ENCODE results near the gene LDLRAD4. TPM values are rescaled to one million over a fixed set of nuclear protein-coding genes. Genes with fewer than 3 reads are reported as not detected.

LDLRAD4 gene
- total RNA-seq, 1 donor from 2014 or later: 34.1 TPM

GRCh38 chr18:13527256-13527655 is 308.7 kb downstream of the LDLRAD4 start:
- TF ChIP-seq, protein P1, sequence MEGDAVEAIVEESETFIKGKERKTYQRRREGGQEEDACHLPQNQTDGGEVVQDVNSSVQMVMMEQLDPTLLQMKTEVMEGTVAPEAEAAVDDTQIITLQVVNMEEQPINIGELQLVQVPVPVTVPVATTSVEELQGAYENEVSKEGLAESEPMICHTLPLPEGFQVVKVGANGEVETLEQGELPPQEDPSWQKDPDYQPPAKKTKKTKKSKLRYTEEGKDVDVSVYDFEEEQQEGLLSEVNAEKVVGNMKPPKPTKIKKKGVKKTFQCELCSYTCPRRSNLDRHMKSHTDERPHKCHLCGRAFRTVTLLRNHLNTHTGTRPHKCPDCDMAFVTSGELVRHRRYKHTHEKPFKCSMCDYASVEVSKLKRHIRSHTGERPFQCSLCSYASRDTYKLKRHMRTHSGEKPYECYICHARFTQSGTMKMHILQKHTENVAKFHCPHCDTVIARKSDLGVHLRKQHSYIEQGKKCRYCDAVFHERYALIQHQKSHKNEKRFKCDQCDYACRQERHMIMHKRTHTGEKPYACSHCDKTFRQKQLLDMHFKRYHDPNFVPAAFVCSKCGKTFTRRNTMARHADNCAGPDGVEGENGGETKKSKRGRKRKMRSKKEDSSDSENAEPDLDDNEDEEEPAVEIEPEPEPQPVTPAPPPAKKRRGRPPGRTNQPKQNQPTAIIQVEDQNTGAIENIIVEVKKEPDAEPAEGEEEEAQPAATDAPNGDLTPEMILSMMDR (IDR thresholded peaks at IDR 0.05; ENCODE audit: unreplicated experiment): no peak
- Mint-ChIP-seq H3K36me3 (ENCODE audit: low read depth, unreplicated experiment) (no peaks in the 10 kb centered on the region), H3K4me1 (ENCODE audit: unreplicated experiment) (peaks cover 8% of the 10 kb centered on the region), H3K9me3 (ENCODE audit: unreplicated experiment) (no peaks in the 10 kb centered on the region), H3K27ac (ENCODE audit: unreplicated experiment) (no peak overlapping the region), H3K27me3 (ENCODE audit: unreplicated experiment) (no peaks in the 10 kb centered on the region), H3K4me3 (ENCODE audit: unreplicated experiment) (no peak overlapping the region)
- no peak for DNase-seq (ENCODE audit: low spot score)

- H3K4me1 Mint-ChIP-seq (ENCODE audit: unreplicated experiment): peaks cover 8% of the 10 kb centered on the region
- no peak overlapping the region for H3K27ac Mint-ChIP-seq (ENCODE audit: unreplicated experiment)
- H3K4me3 Mint-ChIP-seq (ENCODE audit: unreplicated experiment): no peak overlapping the region
- no peaks in the 10 kb centered on the region for H3K27me3 Mint-ChIP-seq (ENCODE audit: unreplicated experiment)
- no peaks in the 10 kb centered on the region for H3K9me3 Mint-ChIP-seq (ENCODE audit: unreplicated experiment)
- no peaks in the 10 kb centered on the region for H3K36me3 Mint-ChIP-seq (ENCODE audit: low read depth, unreplicated experiment)
- no peak for DNase-seq (ENCODE audit: low spot score)
- TF ChIP-seq, protein P1 (IDR thresholded peaks at IDR 0.05; ENCODE audit: unreplicated experiment): no peak
Measured at GRCh38 chr18:13527730-13528129, 309.2 kb downstream of the LDLRAD4 start.

- no peaks in the 10 kb centered on the region for H3K9me3 Mint-ChIP-seq (ENCODE audit: unreplicated experiment)
- H3K36me3 Mint-ChIP-seq (ENCODE audit: low read depth, unreplicated experiment): no peaks in the 10 kb centered on the region
- no peak overlapping the region for H3K27ac Mint-ChIP-seq (ENCODE audit: unreplicated experiment)
- no peak for DNase-seq (ENCODE audit: low spot score)
- H3K4me1 Mint-ChIP-seq (ENCODE audit: unreplicated experiment): peaks cover 8% of the 10 kb centered on the region
- no peak overlapping the region for H3K4me3 Mint-ChIP-seq (ENCODE audit: unreplicated experiment)
- H3K27me3 Mint-ChIP-seq (ENCODE audit: unreplicated experiment): no peaks in the 10 kb centered on the region
- TF ChIP-seq, protein P1 (IDR thresholded peaks at IDR 0.05; ENCODE audit: unreplicated experiment): no peak
Measured at GRCh38 chr18:13528739-13529392, 310.3 kb downstream of the LDLRAD4 start.

DNA sequence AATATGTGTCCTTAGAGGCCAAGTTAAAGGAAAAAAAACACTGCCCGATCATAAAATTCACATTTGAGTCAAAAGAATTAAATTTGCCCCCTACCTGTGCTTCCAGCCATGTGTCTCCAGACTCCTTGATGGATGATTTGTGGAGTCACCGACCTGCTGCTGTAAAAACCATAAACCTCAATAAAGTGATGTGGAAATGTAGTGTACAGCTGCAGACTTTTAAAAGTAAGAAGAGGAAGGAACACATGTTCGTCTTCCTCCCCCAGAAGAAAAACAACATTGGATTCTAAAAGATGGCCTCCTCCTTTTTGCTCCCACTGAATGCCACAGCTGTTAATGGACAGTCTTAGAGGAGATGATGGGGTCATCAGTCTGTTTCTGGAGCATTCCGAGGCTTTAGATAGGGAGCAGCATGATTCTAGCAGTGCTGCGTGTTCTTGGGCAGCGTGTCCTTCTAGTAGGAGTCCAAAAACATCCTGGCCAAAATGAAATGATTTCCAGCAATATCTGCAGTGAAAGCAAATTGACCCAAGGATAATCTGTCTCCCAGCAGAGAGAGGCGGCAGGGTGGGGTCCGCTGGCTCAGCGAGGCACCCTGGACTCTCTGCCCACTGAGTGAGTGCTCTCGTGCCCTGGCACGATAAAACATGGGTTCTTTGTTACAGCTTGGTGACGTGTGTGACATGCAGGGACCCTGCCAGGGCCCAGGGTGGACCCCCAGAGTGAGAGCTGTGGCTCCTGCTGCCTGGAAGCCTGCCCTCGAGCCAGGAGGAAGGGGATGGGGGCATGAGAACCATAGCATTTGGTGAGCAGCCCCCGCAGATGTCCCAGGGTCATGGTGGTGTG is 311.7 kb downstream of the LDLRAD4 start:
- H3K4me3 Mint-ChIP-seq (ENCODE audit: unreplicated experiment): no peak overlapping the region
- TF ChIP-seq, protein P1 (IDR thresholded peaks at IDR 0.05; ENCODE audit: unreplicated experiment): no peak
- no peak overlapping the region for H3K27ac Mint-ChIP-seq (ENCODE audit: unreplicated experiment)
- no peak for DNase-seq (ENCODE audit: low spot score)
- no peaks in the 10 kb centered on the region for H3K27me3 Mint-ChIP-seq (ENCODE audit: unreplicated experiment)
- H3K36me3 Mint-ChIP-seq (ENCODE audit: low read depth, unreplicated experiment): no peaks in the 10 kb centered on the region
- no peaks in the 10 kb centered on the region for H3K9me3 Mint-ChIP-seq (ENCODE audit: unreplicated experiment)
- H3K4me1 Mint-ChIP-seq (ENCODE audit: unreplicated experiment): peaks cover 8% of the 10 kb centered on the region

GRCh38 chr18:13530879-13531387 is 312.4 kb downstream of the LDLRAD4 start:
- no peaks in the 10 kb centered on the region for H3K9me3 Mint-ChIP-seq (ENCODE audit: unreplicated experiment)
- TF ChIP-seq, protein P1 (IDR thresholded peaks at IDR 0.05; ENCODE audit: unreplicated experiment): no peak
- H3K4me1 Mint-ChIP-seq (ENCODE audit: unreplicated experiment): peaks cover 8% of the 10 kb centered on the region
- H3K4me3 Mint-ChIP-seq (ENCODE audit: unreplicated experiment): no peak overlapping the region
- no peaks in the 10 kb centered on the region for H3K27me3 Mint-ChIP-seq (ENCODE audit: unreplicated experiment)
- DNase-seq (ENCODE audit: low spot score): peak; percentile 48
- H3K27ac Mint-ChIP-seq (ENCODE audit: unreplicated experiment): no peak overlapping the region
- H3K36me3 Mint-ChIP-seq (ENCODE audit: low read depth, unreplicated experiment): no peaks in the 10 kb centered on the region
